Stimulated activated CD8-positive, alpha-beta memory T cell treated with anti-CD3 and anti-CD28 coated beads, Interleukin-15, amount 100 ng/mL, for 4 hours (primary cell): ENCODE measurements around the gene SLC18B1.
"Not testable (repeated sequence)": the region's sequence is repeated elsewhere in the genome, so short reads cannot be mapped to it uniquely, and the experiment has no call there.

Experiments used
- DNase-seq, 2 donors: peaks; one replicate each; pipeline ENCODE4 v3.0.0-alpha.2; 2020; ENCODE audit warnings: low read depth in 2 of 2

Gene SLC18B1

GRCh38 chr6:132798869-132799538 is 567 bp upstream of the SLC18B1 start:
- peak; percentile 44 to 51 for DNase-seq

DNA sequence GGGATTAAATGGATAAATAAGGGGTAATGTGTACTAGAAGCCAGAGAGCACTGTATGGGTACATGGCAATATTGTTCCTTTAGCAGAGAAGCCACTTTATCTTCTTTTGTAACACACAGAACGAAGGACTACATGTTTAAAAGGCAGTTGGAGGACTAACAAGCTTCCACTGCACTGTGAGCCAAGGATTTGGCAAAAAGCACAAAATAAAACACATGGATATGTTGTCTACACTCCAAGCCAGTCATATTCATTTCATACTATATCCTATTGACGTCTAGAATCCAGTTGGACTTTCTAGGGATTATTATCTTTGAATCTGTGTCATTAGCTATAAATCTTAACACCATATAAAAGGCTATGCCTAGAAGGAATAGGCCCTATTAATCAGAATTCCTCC is 3.0 kb downstream of the SLC18B1 start:
- DNase-seq = no peak

- DNase-seq = no peak
Observed at GRCh38 chr6:132792510-132792909, 5.9 kb downstream of the SLC18B1 start.

- no peak for DNase-seq
Observed at GRCh38 chr6:132790450-132790849, 8.0 kb downstream of the SLC18B1 start.

DNA sequence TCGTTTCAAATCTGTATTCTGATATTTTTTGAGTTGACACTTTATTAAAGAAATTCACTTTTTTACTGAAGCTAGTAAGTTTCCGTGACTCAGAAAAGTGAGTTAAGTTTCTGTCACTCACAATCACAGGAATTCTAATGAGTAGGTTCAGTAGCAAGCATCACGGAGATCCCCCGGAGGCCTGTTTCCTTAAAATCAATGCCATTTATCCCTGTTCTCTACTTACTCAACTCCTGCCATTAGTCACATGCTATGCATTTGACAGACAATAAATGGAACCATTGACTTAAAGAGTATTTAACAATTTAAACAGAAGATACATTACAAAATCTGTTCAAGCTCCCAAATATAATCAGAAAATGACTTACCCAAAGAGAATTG is 9.1 kb downstream of the SLC18B1 start:
- no peak for DNase-seq

DNA sequence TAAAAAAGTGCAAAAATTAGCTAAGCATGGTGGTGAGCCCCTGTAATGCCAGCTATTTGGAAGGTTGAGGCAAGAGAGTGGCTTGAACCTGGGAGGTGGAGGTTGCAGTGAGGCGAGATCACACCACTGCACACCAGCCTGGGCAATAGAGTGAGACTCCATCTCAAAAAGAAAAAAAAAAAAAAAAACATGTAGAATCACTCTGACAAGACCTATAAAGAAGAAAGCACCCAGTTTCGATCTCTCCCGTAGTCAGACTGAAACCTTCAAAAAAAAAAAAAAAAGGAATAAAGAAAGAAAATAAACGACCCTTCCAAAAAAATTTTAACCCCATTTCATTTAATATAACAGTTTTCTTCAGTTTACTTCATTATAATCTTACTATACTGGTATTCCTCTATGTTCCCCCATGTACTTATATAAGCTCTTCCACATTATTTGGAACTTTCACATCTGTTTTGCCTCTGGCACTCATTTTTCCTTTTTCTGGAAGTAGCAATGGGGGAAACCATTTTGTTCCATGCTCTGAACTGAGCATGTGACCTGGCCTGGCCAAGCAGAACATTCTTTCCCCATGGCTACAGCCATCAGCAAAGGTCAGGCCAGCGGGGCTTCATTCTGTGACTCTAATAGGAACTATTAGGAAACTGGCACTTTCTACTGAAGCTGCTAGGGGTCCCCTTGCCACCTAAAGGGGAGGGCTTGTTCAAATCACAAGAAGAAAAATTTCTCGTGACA is 9.6 kb downstream of the SLC18B1 start:
- DNase-seq = no peak

GRCh38 chr6:132785936-132786335 is 12.5 kb downstream of the SLC18B1 start:
- DNase-seq = no peak

DNA sequence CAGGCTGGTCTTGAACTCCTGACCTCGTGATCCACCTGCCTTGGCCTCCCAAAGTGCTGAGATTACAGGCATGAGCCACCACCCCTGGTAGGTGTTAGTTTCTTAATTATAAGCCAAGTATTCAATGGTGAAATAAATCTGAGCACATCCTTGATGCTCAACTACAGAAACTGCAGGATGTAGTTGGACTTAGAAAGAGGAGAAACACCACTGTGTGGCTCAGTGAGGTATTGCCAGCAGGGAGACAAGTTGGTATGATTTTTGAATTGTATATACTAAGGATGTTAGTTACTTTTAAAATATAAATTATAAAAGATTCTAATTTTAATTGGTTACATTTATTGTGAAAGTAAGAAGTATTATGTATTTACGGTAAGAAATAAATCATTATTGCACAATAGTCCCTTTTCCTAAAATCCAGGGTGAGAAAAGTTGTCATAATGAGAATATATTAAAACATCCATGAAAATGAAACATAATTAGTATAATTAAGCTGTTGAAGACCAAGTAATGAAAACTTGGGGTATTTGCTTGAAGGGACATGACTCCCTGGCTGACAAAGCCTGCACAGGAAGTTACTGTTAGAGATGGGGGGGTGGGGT is 17.6 kb downstream of the SLC18B1 start:
- no peak for DNase-seq

GRCh38 chr6:132777881-132778280 is 20.6 kb downstream of the SLC18B1 start:
- not testable (repeated sequence) for DNase-seq

- no peak for DNase-seq
Observed at GRCh38 chr6:132768051-132768517, 30.4 kb downstream of the SLC18B1 start.

DNA sequence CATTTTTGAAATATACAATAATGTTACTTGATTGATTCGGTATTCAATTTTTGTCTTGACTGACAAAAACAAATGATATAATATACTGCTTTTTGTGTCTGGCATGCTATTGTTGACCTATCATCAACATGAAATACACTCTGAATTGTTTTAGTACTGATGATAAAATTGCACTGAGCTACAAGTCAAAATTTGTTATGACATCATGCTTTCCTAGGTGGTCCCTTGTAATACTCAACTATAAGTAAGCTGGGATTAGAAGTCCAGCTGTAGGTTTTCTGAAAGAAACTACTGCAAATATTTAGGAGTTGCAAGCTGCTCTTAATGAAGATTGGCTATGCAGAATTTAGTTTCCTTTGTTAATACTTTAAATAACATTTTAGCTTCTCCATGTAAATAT is 32.9 kb downstream of the SLC18B1 start:
- no peak for DNase-seq

- DNase-seq = no peak
Observed at GRCh38 chr6:132764370-132764769, 34.1 kb downstream of the SLC18B1 start.

DNA sequence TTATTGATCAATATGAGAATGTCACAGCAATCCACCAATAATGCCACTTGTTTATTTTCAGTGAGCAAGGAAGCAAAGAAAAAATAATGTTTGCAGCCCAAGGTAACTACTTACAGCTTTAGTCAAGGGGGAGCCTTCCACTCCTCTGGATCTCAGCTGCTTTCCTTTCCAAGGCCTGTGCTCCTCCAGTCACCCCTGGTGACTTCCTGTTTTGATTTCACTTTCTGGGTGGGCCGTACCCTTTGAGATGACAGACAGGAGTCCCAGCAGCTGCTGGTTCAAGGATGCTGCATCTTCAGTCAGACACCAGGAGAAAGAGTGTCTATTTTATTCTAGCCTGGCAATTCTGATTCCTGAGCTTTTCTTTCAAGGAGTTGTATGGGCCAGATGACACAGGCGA is 35.2 kb downstream of the SLC18B1 start:
- DNase-seq = peak in 1 of 2 donors; percentile 12

GRCh38 chr6:132760256-132760655 is 38.2 kb downstream of the SLC18B1 start:
- no peak for DNase-seq

GRCh38 chr6:132758689-132759088 is 39.7 kb downstream of the SLC18B1 start:
- DNase-seq = no peak

DNA sequence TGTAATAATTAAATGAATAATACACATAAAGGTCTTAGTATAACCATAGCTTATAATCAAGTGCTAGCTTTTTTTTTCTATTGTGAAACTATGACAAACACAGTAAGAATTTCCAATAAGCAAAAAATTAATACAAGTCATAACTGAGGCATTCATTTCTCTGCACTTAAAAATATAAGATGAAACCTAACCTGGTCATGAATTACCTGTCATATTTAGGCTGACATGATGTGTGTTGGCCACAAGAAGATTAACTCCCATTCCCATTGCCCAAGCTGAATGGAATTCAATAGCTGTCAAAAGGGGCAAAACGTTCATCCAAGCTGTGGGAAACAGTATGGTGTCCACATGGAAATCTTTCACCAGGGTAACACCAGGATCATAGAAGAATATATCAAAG is 46.2 kb downstream of the SLC18B1 start:
- no peak for DNase-seq

DNA sequence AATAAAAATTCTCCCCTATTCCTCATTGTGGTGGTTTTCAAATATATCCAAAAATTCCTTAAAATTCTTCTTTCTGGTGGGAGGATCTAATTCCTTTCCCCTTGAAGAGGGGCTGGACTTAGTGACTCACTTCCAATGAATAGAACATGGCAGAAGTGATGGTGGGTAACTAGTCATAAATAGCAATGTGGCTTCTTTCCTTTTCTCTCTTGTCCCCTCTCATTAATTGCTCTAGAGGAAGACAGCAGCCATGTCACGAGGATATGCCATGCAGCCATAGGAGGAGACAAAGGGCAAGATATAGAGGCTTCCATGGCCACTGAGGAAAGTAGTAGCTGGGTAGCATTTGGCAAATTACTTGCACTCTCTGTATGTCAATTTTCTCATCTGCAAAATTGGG is 46.6 kb downstream of the SLC18B1 start:
- no peak for DNase-seq

DNA sequence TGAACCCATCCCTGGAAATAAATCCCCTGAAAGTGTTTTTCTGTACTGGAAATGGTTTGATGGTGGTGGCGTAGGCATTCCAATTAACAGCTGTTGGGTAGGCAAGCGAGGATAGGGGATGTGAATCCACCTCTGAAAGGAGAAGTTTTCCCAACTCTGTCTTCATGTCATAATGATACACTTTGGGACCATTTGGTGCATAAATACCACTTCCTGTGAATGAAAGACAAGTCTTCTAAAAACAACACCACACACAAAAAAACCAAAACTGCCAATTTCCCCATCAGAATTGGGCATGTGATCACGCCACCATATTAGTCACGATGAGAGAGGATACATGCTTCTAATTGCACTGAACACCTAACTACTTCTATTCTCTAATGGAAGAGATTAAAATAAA is 47.1 kb downstream of the SLC18B1 start:
- DNase-seq = no peak

GRCh38 chr6:132750455-132751248 is 47.8 kb downstream of the SLC18B1 start:
- DNase-seq = no peak

GRCh38 chr6:132749111-132749510 is 49.3 kb downstream of the SLC18B1 start:
- DNase-seq = no peak

GRCh38 chr6:132748446-132748845 is 50.0 kb downstream of the SLC18B1 start:
- no peak for DNase-seq

DNA sequence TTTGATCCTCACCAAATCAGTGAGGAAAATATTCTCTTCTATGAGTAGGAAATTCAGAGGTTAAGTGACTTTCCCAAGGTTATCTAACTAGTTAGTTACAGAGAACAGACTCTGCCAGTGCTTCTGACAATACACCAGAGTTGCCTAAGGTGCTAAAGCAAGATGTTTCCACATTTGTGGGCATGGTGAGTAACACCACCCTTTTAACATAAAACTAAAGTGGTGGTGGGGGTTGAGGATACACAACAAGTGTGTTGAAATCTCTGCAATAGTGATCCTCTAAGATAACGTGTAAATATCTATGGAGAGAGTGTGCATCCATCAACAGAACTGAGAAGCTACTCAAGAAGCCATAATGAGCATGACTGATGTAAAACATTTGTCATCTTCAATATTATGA is 52.4 kb downstream of the SLC18B1 start:
- no peak for DNase-seq
